GM12878 (cell line): Measurements from ENCODE around the gene TTLL8. TPM values are rescaled to one million over a fixed set of nuclear protein-coding genes. Genes with fewer than 3 reads are reported as not detected.

Source experiments
- ATF3 ChIP-seq: IDR thresholded peaks from 2 replicates; pipeline ENCODE4 v1.6.1; 2011; ENCODE audit warnings: low read depth, mild to moderate bottlenecking, low read length, moderate library complexity, borderline replicate concordance; ENCODE audit errors: extremely low read depth
- BHLHE40 ChIP-seq, 2 experiments: fragments of 450-650 bp in 1 of 2; IDR thresholded peaks; 2 replicates each; pipeline ENCODE4 v1.6.1; 2011 to 2017; ENCODE audit warnings: low read depth in 2 of 2, borderline replicate concordance in 1 of 2, improper control_type of control experiment in 1 of 2, low read length in 1 of 2, mild to moderate bottlenecking in 1 of 2
- CBX3 ChIP-seq: fragments of 200-600 bp; sonication (generic); IDR thresholded peaks from 2 replicates; pipeline ENCODE4 v1.6.1; 2016; ENCODE audit warnings: low read depth, borderline replicate concordance
- CREB1 ChIP-seq: IDR thresholded peaks from 2 replicates; pipeline ENCODE4 v1.6.1; 2012; ENCODE audit warnings: low read depth, mild to moderate bottlenecking, inconsistent platforms
- HDAC2 ChIP-seq: fragments of 200-600 bp; sonication (generic); IDR thresholded peaks from 2 replicates; pipeline ENCODE4 v1.6.1; 2017
- JUNB ChIP-seq: IDR thresholded peaks from 2 replicates; pipeline ENCODE4 v1.6.1; 2016; ENCODE audit warnings: antibody characterized with exemption, mild to moderate bottlenecking
- NFYB ChIP-seq: IDR thresholded peaks from 2 replicates; pipeline ENCODE4 v1.6.1; 2011; ENCODE audit warnings: low read depth, mild to moderate bottlenecking, low read length, improper control_type of control experiment, moderate library complexity; ENCODE audit not compliant: insufficient read depth
- POLR2A ChIP-seq: IDR thresholded peaks from 2 replicates; pipeline ENCODE4 v1.6.1; 2011; ENCODE audit warnings: low read depth, mild to moderate bottlenecking, low read length
- POLR2AphosphoS2 ChIP-seq: IDR thresholded peaks from 2 replicates; pipeline ENCODE4 v1.6.1; 2011; ENCODE audit warnings: low read depth, mild to moderate bottlenecking, low read length, improper control_type of control experiment, moderate library complexity
- RAD21 ChIP-seq: IDR thresholded peaks from 2 replicates; pipeline ENCODE4 v1.6.1; 2011; ENCODE audit warnings: mild to moderate bottlenecking, low read depth, low read length, moderate library complexity; ENCODE audit not compliant: insufficient read depth
- RAD51 ChIP-seq: fragments of 450-650 bp; IDR thresholded peaks from 2 replicates; pipeline ENCODE4 v1.6.1; 2016; ENCODE audit warnings: moderate library complexity, mild to moderate bottlenecking, inconsistent platforms
- RELB ChIP-seq: fragments of 450-650 bp; IDR thresholded peaks from 2 replicates; pipeline ENCODE4 v1.6.1; 2017; ENCODE audit warnings: low read depth, mild to moderate bottlenecking, moderate library complexity
- SMAD1 ChIP-seq: fragments of 450-650 bp; IDR thresholded peaks from 2 replicates; pipeline ENCODE4 v1.6.1; 2018; ENCODE audit warnings: mild to moderate bottlenecking, low read depth; ENCODE audit not compliant: partially characterized antibody
- USF2 ChIP-seq: IDR thresholded peaks from 2 replicates; pipeline ENCODE4 v1.6.1; 2011; ENCODE audit warnings: low read depth, low read length, improper control_type of control experiment, borderline replicate concordance
- ZBTB40 ChIP-seq: fragments of 450-650 bp; IDR thresholded peaks from 2 replicates; pipeline ENCODE4 v1.6.1; 2016; ENCODE audit warnings: mild to moderate bottlenecking, moderate library complexity, borderline replicate concordance
- polyA plus RNA-seq, 11 experiments: library from polyadenylated mRNA; depleted of rRNA in 4 of 11; unstranded in 6 of 11; stranded (reverse) in 5 of 11; fragments of >200 nt; fragmentation: Nextera tagmentation in 4 of 11; fragmentation: Illumina TruSeq in 1 of 11; extraction: Ambion mirVana in 4 of 11; extraction: Trizol in 1 of 11; gene quantifications; 1 replicate in 1 of 11; 2 replicates in 10 of 11; pipeline versions ENCODE4 v1.2.1 to v1.2.3, GENCODE V29; 2011 to 2016; ENCODE audit warnings: inconsistent platforms in 2 of 11, missing spikeins in 2 of 11, low read depth in 1 of 11
- total RNA-seq, 4 experiments: library from RNA; depleted of rRNA in 3 of 4; stranded (reverse); fragments of >200 nt in 3 of 4; fragmentation: Illumina TruSeq in 1 of 4; extraction: Trizol in 1 of 4; gene quantifications; 2 replicates each; pipeline versions ENCODE4 v1.2.1 to v1.2.3, GENCODE V29; 2013 to 2021

The TTLL8 gene
- total and polyA plus RNA-seq, 10 of the 15 experiments (the other 5 are each of a cell fraction or from before 2014, with no cell fraction given) = not detected

- TF ChIP-seq ZBTB40 (peak; percentile 53; the same call in 1 of the 2 replicates), CBX3 (no peak), JUNB (no peak), HDAC2 (no peak), POLR2A (peak; percentile 59; the same call in 1 of the 2 replicates), NFYB (no peak), RAD51 (peak; percentile 92), POLR2AphosphoS2 (no peak), RELB (peak; percentile 29; the same call in 1 of the 2 replicates), RAD21 (no peak), BHLHE40 (IDR thresholded peaks at IDR 0.05; ENCODE audit: borderline replicate concordance in 1 of 2, low read depth in 2 of 2, low read length in 1 of 2) (peak; percentile 69 to 82; a peak in 3 of 4 replicates), CREB1 (no peak), SMAD1 (no peak), ATF3 (0 out of 2 replicates have a peak, but pooled peaks have one; percentile 35), USF2 (peak; percentile 64)
These were observed 47.4 kb upstream of the TTLL8 start (continued) for GRCh38 chr22:50105208-50106100.
